Stimulated activated CD8-positive, alpha-beta memory T cell treated with anti-CD3 and anti-CD28 coated beads, Interleukin-7, amount 100 ng/mL, for 24 hours (primary cell): ENCODE data around the gene CDC45.

Experiments used
- DNase-seq: peaks from one replicate; pipeline ENCODE4 v3.0.0-alpha.2; 2020; ENCODE audit warnings: low read depth

CDC45 gene

GRCh38 chr22:19470010-19470409 is 9.7 kb upstream of the CDC45 start:
- no peak for DNase-seq

- DNase-seq = no peak
Observed at GRCh38 chr22:19471572-19471971, 8.1 kb upstream of the CDC45 start.

- DNase-seq = no peak
Observed at GRCh38 chr22:19472233-19472632, 7.5 kb upstream of the CDC45 start.

- no peak for DNase-seq
Observed at GRCh38 chr22:19473578-19473977, 6.1 kb upstream of the CDC45 start.

GRCh38 chr22:19476023-19476422 is 3.7 kb upstream of the CDC45 start:
- no peak for DNase-seq

- no peak for DNase-seq
Observed at GRCh38 chr22:19477321-19478044, 2.2 kb upstream of the CDC45 start.

GRCh38 chr22:19478045-19478900 is 1.4 kb upstream of the CDC45 start:
- DNase-seq = no peak

- DNase-seq = peak; percentile 64
Observed at GRCh38 chr22:19478901-19479354, 792 bp upstream of the CDC45 start, which contains the start of gene UFD1. Gene UFD1, minus strand, starts transcription at chr22:19479193. Its CDS starts 108 bp downstream, at chr22:19479085.

GRCh38 chr22:19480173-19480568 is 451 bp downstream of the CDC45 start:
- DNase-seq = no peak

- no peak for DNase-seq
Observed at GRCh38 chr22:19480789-19481188, 1.1 kb downstream of the CDC45 start.

- no peak for DNase-seq
Observed at GRCh38 chr22:19482297-19482696, 2.6 kb downstream of the CDC45 start.

- DNase-seq = no peak
Observed at GRCh38 chr22:19483481-19484244, 3.9 kb downstream of the CDC45 start.

GRCh38 chr22:19488285-19488684 is 8.6 kb downstream of the CDC45 start:
- no peak for DNase-seq

GRCh38 chr22:19488884-19489843 is 9.4 kb downstream of the CDC45 start:
- DNase-seq = no peak

- DNase-seq = no peak
Observed at GRCh38 chr22:19490628-19491230, 11.0 kb downstream of the CDC45 start.

- DNase-seq = no peak
Observed at GRCh38 chr22:19492504-19493174, 12.9 kb downstream of the CDC45 start.

GRCh38 chr22:19494001-19494560 is 14.4 kb downstream of the CDC45 start:
- no peak for DNase-seq

- no peak for DNase-seq
Observed at GRCh38 chr22:19494676-19495173, 15.0 kb downstream of the CDC45 start.

- DNase-seq = no peak
Observed at GRCh38 chr22:19495562-19496323, 16.0 kb downstream of the CDC45 start.
